B cell (primary cell): ENCODE measurements around the gene RBM26.

Experiments
- EZH2 ChIP-seq: IDR thresholded peaks from 2 replicates; pipeline ENCODE4 v1.6.1; 2012; ENCODE audit warnings: borderline replicate concordance, low read depth, mild to moderate bottlenecking, moderate library complexity, low read length; ENCODE audit not compliant: insufficient read depth, poor library complexity, severe bottlenecking
- TF ChIP-seq, protein P1 (sequence below): fragments of 200-600 bp; IDR thresholded peaks from one replicate; pipeline ENCODE4 v1.8.0; 2022; ENCODE audit warnings: antibody characterized with exemption, mild to moderate bottlenecking

GRCh38 chr13:79427265-79427664 lies 21.2 kb upstream of the RBM26 start:
- TF ChIP-seq, protein P1, sequence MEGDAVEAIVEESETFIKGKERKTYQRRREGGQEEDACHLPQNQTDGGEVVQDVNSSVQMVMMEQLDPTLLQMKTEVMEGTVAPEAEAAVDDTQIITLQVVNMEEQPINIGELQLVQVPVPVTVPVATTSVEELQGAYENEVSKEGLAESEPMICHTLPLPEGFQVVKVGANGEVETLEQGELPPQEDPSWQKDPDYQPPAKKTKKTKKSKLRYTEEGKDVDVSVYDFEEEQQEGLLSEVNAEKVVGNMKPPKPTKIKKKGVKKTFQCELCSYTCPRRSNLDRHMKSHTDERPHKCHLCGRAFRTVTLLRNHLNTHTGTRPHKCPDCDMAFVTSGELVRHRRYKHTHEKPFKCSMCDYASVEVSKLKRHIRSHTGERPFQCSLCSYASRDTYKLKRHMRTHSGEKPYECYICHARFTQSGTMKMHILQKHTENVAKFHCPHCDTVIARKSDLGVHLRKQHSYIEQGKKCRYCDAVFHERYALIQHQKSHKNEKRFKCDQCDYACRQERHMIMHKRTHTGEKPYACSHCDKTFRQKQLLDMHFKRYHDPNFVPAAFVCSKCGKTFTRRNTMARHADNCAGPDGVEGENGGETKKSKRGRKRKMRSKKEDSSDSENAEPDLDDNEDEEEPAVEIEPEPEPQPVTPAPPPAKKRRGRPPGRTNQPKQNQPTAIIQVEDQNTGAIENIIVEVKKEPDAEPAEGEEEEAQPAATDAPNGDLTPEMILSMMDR, result no peak
- TF ChIP-seq EZH2, result no peak
